Esophagus (tissue), 2 donors: ENCODE results near the gene SNTB2. TPM values are rescaled to one million over a fixed set of nuclear protein-coding genes. Genes with fewer than 3 reads are reported as not detected.

Experiments
- H3K27ac ChIP-seq, 2 donors: one replicate each; pipeline ENCODE4 v1.5.1; 2013; ENCODE audit warnings: low read depth in 2 of 2, mild to moderate bottlenecking in 2 of 2, inconsistent platforms in 1 of 2, low read length in 1 of 2, moderate library complexity in 1 of 2
- H3K27me3 ChIP-seq, 2 donors: one replicate each; pipeline ENCODE4 v1.6.1; 2013; ENCODE audit warnings: low read length in 2 of 2, control low read depth in 1 of 2, mild to moderate bottlenecking in 1 of 2; ENCODE audit not compliant: insufficient read depth in 2 of 2, control insufficient read depth in 1 of 2
- H3K36me3 ChIP-seq, 2 donors: one replicate each; pipeline ENCODE4 v1.6.1; 2013; ENCODE audit warnings: low read length in 1 of 2; ENCODE audit not compliant: control insufficient read depth in 2 of 2, insufficient read depth in 2 of 2
- H3K4me1 ChIP-seq, 2 donors: one replicate each; pipeline ENCODE4 v1.6.1; 2013; ENCODE audit warnings: low read length in 1 of 2; ENCODE audit not compliant: control insufficient read depth in 2 of 2, insufficient read depth in 2 of 2
- H3K4me3 ChIP-seq, 2 donors: one replicate each; pipeline ENCODE4 v1.5.1; 2013; ENCODE audit warnings: low read length in 2 of 2, mild to moderate bottlenecking in 2 of 2, low read depth in 1 of 2, moderate library complexity in 1 of 2
- H3K9me3 ChIP-seq, 2 donors: one replicate each; pipeline ENCODE4 v1.6.1; 2013; ENCODE audit warnings: mild to moderate bottlenecking in 2 of 2, low read depth in 1 of 2, low read length in 1 of 2, moderate library complexity in 1 of 2; ENCODE audit not compliant: control insufficient read depth in 2 of 2, insufficient read depth in 1 of 2
- WGBS, 2 donors: extraction: QIAGEN DNeasy Blood & Tissue Kit; methylation state at CpG; one replicate each; pipeline ENCODE4 v1.1.7; 2013; 5-methylcytosine and 5-hydroxymethylcytosine counted together
- polyA plus RNA-seq, 2 donors: library from polyadenylated mRNA; stranded (reverse); fragments of 200-250 nt; gene quantifications; one replicate each; pipeline ENCODE4 v1.2.3, GENCODE V29; 2013
- donor health status: healthy with polysubstance abuse.
- donor health status: Bipolar disorder and iron deficiency.

SNTB2 gene
- polyA plus RNA-seq, 2 donors = 4.3 to 4.4 TPM

- Histone ChIP-seq H3K9me3 (no peaks in the 10 kb centered on the region), H3K36me3 (peaks cover 6% of the 10 kb centered on the region in 2 donors), H3K4me1 (no peaks in the 10 kb centered on the region), H3K27me3 (no peaks in the 10 kb centered on the region), H3K4me3 (no peak within 1 kb of the TSS), H3K27ac (no peak within 1 kb of the TSS)
- WGBS, 2 donors = 60 to 86% methylated on average over 12 of the region's 12 CpGs
Measured at GRCh38 chr16:69351309-69352027, 164.5 kb downstream of the SNTB2 start, which contains the start of gene TMED6. TSS of gene TMED6 (minus strand) at chr16:69351786. CDS start at chr16:69351753, 33 bp downstream.

Other genes with a start within 250 kb of the SNTB2 start
- 10 to 100 TPM in 1 of 2 donors, 1 to 10 TPM in 1; 9.3 to 12.0 TPM for gene HAS3, start 81.5 kb upstream of the SNTB2 start, polyA plus RNA-seq
- gene CHTF8, start 54.6 kb upstream of the SNTB2 start, polyA plus RNA-seq = 10 to 100 TPM; 18.8 to 43.5 TPM
- 10 to 100 TPM; 15.5 to 29.8 TPM for gene UTP4, start 54.5 kb upstream of the SNTB2 start, polyA plus RNA-seq
- gene VPS4A, start 124.2 kb downstream of the SNTB2 start, polyA plus RNA-seq = 10 to 100 TPM; 24.1 to 24.4 TPM
- gene PDF, start 143.4 kb downstream of the SNTB2 start, polyA plus RNA-seq = 10 to 100 TPM in 1 of 2 donors, 1 to 10 TPM in 1; 3.9 to 16.9 TPM
- gene COG8, start 152.4 kb downstream of the SNTB2 start, polyA plus RNA-seq = 10 to 100 TPM; 12.9 to 13.5 TPM
- 10 to 100 TPM; 16.4 to 22.3 TPM for gene NIP7, start 152.6 kb downstream of the SNTB2 start, polyA plus RNA-seq
- gene TMED6, start 164.6 kb downstream of the SNTB2 start, polyA plus RNA-seq = under 1 TPM in 1 of 2 donors, not detected in 1; 0.33 TPM
- 1 to 10 TPM; 5.6 to 9.1 TPM for gene TERF2, start 198.8 kb downstream of the SNTB2 start, polyA plus RNA-seq
- gene CYB5B, start 237.5 kb downstream of the SNTB2 start, polyA plus RNA-seq = 10 to 100 TPM; 41.1 to 64.9 TPM